ENCODE data around the gene GREB1.

DNA sequence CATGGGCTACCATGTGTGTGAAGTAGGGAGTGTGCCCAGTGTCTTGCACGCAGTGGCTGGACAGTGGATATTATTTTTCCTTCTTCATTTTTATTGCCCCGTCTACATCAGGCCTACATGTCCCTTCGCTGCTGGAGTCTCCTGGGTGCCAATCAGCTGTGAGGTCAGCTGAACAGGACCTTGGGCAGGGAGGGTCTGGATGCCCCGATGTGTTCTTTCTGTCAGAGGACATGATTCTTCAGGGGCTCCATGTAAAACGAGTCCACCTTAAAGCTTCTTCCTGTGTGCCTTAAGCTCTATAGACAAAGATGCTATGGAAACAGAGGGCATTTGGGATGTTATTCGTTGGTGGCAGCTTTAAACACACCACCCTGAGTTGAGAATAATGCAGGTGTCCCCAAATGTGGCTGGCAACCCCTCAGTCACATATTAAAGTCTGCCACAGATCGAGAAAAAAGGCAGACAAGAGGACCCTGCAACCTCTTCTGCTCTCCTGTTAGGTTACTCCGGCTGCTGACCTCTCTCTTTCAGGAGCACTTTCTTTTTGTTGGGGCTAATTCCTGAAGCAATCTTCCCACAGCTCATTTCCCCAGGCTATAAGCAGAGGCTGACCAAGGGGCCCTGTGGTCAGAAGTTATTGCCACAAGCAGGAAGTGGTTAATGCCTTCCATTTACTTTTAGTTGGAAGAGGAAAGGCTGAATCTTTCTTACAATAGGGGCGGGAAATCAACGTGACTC is 20.0 kb downstream of the GREB1 start:
- TF ChIP-seq, protein P1, sequence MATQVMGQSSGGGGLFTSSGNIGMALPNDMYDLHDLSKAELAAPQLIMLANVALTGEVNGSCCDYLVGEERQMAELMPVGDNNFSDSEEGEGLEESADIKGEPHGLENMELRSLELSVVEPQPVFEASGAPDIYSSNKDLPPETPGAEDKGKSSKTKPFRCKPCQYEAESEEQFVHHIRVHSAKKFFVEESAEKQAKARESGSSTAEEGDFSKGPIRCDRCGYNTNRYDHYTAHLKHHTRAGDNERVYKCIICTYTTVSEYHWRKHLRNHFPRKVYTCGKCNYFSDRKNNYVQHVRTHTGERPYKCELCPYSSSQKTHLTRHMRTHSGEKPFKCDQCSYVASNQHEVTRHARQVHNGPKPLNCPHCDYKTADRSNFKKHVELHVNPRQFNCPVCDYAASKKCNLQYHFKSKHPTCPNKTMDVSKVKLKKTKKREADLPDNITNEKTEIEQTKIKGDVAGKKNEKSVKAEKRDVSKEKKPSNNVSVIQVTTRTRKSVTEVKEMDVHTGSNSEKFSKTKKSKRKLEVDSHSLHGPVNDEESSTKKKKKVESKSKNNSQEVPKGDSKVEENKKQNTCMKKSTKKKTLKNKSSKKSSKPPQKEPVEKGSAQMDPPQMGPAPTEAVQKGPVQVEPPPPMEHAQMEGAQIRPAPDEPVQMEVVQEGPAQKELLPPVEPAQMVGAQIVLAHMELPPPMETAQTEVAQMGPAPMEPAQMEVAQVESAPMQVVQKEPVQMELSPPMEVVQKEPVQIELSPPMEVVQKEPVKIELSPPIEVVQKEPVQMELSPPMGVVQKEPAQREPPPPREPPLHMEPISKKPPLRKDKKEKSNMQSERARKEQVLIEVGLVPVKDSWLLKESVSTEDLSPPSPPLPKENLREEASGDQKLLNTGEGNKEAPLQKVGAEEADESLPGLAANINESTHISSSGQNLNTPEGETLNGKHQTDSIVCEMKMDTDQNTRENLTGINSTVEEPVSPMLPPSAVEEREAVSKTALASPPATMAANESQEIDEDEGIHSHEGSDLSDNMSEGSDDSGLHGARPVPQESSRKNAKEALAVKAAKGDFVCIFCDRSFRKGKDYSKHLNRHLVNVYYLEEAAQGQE (IDR thresholded peaks at IDR 0.05; ENCODE audit: low read depth): no peak
- TF ChIP-seq YY1 (IDR thresholded peaks at IDR 0.05; ENCODE audit: low read depth) (no peak), EGR1 (IDR thresholded peaks at IDR 0.05) (no peak), ZBTB7A (IDR thresholded peaks at IDR 0.05; ENCODE audit: low read depth) (no peak), RAD21 (IDR thresholded peaks at IDR 0.05; ENCODE audit: low read depth) (no peak)
